Stimulated activated CD4-positive, alpha-beta T cell treated with anti-CD3 and anti-CD28 coated beads, Interleukin-1b, Interleukin-23, amount 100 ng/mL, for 4 hours (primary cell): Measurements from ENCODE around the gene PTPN12.
"Not testable (repeated sequence)": the region's sequence is repeated elsewhere in the genome, so short reads cannot be mapped to it uniquely, and the experiment has no call there.

Experiments used
- DNase-seq, 2 donors: peaks; one replicate each; pipeline ENCODE4 v3.0.0-alpha.2; 2020; ENCODE audit warnings: low read depth in 2 of 2

PTPN12 gene

DNA sequence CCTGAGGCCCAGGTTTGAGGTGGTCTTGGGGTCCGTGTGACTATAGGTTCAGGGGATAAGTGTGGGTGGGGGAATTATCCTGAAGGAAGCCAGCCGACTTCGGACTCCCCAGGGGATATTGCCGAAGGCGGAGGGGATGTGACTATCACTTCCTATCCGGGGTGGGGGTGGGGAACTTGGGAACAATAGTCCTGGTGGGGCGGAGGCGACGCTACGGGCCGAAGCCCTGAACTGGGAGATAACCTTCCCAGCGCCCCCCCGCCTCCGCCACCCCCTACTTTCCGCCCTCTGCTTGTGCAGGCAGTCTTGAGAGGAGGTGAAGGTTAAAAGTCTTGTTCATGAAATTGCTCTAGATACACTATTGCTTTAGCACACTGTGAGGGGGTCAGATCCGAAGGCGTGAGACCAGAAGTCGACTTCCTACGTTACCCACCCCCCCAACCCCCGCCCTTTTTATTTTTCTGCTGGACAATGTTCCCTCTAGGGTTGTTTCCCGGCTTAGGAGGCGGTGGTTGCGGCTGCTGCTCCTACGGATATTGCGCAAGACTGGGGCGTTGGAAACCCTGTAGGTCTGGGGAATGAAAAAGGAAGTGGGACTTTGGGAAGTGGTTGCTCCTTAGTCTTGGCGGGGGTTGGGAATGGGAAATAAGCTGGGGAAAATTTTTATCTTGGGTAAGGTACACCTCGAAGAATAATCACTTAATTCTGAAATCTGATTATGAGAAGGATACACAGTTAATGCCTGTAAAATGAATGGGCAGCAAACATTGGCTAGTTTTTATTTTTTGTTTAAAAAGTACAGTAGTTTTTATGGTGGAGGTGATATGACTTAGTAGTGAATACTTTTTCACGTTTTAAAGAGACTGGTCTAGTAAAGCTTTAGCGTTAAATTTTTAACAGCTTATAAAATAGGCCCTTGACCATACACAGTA is 1.5 kb downstream of the PTPN12 start:
- no peak for DNase-seq

- DNase-seq, result no peak
Measured at GRCh38 chr7:77540402-77540822, 3.3 kb downstream of the PTPN12 start.

DNA sequence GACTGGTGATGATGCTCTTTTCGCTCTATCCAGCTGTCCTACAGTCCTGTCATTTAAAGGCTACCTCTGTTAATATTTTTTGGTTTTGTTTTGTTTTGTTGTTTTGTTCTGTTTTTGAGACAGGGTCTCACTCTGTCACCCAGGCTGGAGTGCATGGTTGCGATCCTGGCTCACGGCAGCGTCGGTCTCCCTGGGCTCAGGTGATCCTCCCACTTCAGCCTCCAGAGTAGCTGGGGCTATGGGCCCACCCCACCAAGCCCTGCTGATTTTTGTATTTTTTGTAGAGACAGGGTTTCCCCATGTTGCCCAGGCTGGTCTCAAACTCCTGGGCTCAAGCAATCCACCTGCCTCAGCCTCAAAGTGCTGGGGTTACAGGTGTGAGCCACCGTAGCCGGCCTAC is 3.9 kb downstream of the PTPN12 start:
- DNase-seq, result not testable (repeated sequence)

- DNase-seq, result no peak
Measured at GRCh38 chr7:77542409-77542808, 5.3 kb downstream of the PTPN12 start.

- DNase-seq, result no peak
Measured at GRCh38 chr7:77542895-77543294, 5.8 kb downstream of the PTPN12 start.

DNA sequence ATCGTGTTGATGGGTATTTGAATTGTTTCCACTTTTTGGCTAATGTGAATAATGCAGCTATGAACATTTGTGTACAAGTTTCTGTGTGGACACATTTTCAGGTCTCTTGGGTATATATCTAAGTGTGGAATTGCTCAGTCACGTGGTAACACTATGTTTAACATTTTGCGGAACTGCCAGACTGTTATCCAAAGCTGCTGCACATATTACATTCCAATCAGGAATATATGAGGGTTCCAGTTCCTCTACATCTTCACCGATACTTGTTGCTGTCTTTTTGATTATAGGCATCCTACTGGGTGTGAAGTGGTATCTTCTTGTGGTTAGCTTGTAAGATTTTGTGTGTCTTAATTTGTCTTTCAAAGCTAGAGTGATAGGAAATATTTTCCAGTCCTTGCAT is 6.8 kb downstream of the PTPN12 start:
- no peak for DNase-seq

DNA sequence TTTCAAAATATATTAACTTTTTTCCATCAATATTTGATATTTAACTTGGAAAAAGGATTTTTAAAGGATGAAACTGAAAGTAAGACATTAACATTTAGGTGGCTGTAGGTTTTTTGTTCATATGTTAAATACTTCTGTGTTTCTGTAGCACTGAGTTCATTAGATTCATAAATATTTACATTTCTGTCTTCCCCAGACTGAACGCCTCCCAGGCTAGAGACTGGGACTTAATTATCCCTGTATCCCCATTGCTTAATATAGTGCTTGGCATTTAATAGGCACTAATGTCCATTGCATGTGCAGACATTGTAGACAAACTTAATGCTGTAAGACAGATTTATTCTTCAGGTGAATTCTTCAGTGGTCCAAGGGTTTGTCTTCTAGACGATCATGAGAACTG is 7.4 kb downstream of the PTPN12 start:
- no peak for DNase-seq

DNA sequence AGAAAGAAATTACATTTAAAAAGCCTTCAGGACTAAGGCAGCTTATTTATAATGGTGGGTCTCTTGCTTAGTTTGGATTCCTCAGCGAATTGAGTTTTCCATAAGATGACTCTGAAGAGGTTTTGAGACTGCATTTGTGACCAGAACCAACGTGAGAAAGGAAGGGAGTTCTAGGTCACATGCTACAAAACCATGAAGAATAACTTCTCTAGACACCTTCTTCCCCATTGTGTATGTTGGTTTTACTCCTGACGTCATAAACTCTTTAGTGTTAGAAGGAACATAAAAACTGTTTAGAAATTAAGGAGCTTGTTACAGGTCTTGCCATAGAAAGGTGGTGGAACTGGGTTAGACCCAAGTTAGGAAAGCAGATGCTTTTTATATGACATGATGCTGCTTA is 11.1 kb downstream of the PTPN12 start:
- no peak for DNase-seq

DNA sequence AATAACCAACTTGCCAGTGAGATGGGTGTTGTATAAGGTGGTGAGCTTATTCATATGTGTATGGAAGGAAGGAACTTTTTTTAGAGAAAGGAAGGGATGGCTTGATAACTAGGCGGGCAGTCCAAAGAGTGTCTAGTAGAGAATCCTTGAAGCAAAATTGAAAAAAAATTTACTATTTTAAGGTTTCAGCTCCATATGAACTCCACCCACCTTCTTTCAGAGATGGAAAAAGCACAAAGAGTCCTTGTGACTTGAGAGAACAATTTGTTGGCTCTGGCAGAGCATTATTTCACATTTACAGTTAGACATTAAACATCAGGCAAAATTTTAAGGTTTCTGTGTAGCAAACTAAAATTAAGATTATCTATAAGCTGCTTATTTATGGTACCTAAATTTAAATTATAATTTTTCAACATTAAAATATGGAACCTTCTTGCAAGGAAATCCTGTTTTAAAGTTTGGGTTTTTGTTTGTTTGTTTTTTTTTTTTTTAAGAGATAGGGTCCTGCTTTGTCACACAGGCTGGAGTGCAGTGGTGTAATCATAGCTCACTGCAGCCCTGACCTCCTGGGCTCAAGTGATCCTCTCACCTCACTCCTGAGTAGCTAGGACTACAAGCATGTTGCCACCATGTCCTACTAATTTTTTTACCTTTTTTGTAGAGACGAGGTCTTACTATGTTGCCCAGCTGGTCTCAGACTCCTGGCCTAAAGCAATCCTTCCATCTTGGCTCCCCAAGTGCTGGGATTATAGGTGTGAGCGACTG is 12.2 kb downstream of the PTPN12 start:
- no peak for DNase-seq

GRCh38 chr7:77550586-77550985 is 13.5 kb downstream of the PTPN12 start:
- no peak for DNase-seq

DNA sequence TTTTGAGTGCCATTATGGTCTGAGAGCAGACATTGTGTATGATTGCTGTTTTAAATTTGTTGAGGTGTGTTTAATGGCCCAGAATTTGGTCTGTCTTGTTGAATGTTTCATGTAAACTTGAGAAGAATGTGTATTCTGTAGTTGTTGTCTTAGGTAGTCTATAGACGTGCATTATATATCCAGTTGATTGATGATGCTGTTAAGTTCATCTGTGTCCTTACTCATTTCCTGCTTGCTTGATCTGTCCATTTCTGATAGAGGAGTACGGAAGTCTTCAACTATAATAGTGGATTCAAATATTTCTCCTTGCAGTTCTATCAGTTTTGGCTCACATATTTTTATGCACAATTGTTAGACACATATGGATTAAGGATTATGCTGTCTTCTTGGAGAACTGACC is 16.0 kb downstream of the PTPN12 start:
- DNase-seq, result no peak

- DNase-seq, result no peak
Measured at GRCh38 chr7:77558284-77558967, 21.3 kb downstream of the PTPN12 start.

- no peak for DNase-seq
Measured at GRCh38 chr7:77561352-77561751, 24.3 kb downstream of the PTPN12 start.

DNA sequence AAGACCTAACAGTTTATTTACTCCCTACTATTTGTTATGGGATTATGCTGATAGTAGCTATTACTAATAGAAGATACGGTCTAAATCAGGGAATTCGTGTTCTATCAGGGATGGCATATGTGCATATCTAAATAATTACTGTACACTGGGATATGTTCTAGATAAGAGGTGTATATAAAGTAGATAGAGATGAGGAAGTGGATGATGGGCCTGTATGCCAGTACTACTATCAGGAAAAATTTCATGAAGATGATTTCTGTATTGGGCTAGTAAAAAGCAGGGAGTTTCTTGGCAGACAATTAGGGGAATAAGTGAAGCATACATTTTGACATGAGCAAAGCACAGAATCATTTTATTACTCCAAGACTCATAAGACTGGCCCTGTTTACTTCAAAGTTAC is 26.2 kb downstream of the PTPN12 start:
- no peak for DNase-seq

- no peak for DNase-seq
Measured at GRCh38 chr7:77565917-77566316, 28.8 kb downstream of the PTPN12 start.

GRCh38 chr7:77566421-77566820 is 29.3 kb downstream of the PTPN12 start:
- no peak for DNase-seq

GRCh38 chr7:77569514-77570232 is 32.6 kb downstream of the PTPN12 start:
- DNase-seq, result no peak

- DNase-seq, result no peak
Measured at GRCh38 chr7:77570330-77571011, 33.4 kb downstream of the PTPN12 start.

DNA sequence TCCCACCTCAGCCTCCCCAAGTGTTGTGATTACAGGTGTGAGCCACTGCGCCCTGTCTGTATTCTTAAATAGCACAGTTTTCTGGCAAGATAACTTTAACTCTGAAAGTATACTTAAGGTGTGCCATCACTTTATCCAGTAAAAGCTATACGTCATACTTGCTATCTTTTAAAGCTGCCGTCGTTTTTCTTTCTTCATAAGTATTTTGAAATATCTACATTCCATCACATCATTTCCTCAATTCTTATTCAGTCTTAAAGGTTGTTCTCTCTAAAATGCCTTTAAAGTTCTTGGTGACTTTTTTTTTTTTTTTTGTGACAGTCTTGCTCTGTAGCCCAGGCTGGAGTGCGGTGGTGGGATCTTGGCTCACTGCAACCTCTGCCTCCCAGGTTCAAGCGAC is 34.7 kb downstream of the PTPN12 start:
- DNase-seq, result no peak

DNA sequence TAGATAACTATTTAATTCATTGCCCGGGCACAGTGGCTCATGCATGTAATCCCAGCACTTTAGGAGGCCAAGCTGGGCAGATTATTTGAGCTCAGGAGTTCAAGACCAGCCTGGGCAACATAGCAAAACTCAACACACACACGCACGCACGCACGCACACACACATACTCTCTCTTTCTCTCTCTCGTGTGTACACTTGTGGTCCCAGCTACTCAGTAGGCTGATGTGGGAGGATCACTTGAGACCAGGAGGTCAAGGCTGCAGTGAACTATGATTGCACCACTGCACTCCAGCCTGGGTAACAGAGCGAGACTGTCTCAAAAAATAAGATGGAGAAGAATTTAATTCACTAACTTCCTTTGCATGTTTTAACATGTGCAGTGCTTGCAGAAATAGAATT is 38.1 kb downstream of the PTPN12 start:
- DNase-seq, result no peak

GRCh38 chr7:77576856-77577255 is 39.8 kb downstream of the PTPN12 start:
- DNase-seq, result no peak
